Stimulated activated CD8-positive, alpha-beta memory T cell treated with anti-CD3 and anti-CD28 coated beads, Interleukin-12 subunit alpha, Interleukin-12 subunit beta, amount 100 ng/mL, for 4 hours (primary cell): ENCODE results near the gene MAD2L1BP.
"Not testable (repeated sequence)": the region's sequence is repeated elsewhere in the genome, so short reads cannot be mapped to it uniquely, and the experiment has no call there.

ENCODE experiments used
- DNase-seq: peaks from one replicate; pipeline ENCODE4 v3.0.0-alpha.2; 2020; ENCODE audit warnings: low read depth

The MAD2L1BP gene

DNA sequence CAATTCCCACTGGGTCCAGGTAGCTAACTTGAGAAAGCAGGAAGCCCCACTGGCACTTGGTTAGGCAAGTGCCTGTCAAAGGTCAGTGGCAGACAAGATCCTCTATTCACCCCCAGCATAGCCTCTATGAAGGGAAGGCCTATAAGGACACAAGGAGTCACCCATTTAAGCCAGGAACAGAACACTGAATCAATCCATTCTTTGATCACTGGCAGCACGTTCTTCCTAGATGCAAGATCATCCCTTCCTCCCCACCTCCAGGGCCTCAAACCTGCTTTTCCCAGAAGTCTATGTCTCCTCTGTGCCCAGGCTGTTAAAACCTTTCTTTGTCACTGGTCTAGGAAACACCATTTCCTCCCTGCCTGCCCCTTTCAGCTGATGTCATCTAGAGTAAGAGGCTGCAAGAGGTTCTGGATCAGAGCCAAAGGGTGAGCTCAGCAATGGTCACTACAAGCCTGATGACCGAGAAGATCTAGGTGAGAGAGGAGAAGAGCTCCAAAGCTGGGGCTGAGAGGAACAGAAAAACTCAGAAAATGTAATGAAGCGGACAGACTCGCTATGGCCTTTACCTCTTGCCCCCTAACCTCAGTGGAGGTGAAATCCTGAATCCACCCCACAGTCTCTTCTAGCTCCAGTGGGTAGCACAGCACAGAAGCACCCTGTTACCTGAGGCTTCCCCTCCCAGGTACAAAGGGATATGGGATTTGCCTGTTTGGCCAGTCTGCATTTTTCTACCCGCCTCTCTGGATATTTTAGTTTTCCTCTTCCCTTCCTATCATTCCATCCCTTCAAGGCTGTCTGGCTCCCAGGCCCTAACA lies 8.4 kb upstream of the MAD2L1BP start:
- DNase-seq, result no peak

DNA sequence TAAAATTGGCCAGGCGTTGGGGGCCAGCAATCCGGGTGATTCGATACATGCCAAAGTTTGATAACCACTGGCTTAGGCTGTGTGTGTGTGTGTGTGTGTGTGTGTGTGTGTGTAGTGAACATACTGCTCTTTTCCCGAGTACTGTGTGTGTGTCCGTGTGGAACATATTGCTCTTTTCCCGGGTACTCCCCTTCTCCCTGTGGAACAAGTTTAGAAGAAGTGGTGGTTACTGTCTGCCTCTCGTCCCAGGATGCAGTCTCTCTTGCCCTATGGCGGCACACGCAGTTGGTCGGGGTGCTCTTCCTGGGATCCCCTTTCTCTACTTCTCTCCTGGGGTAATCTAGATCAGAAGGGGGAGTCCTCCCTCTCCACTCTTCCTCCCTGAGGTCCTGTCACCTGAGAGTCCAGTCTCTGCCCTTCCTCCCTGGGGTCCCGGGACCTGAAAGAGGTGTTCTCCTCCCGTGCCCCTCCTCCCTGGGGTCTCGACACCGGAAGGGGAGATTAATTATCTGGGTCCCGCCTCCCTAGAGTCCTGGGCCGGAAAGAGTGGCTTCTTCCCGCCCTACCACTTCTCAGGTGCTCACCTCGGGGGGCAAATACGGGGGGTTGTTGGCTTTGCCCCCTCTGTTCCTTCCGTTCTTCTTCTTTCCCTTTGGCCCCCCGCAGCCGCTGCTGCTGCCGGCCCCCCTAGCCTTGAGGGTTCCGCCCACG lies 7.1 kb upstream of the MAD2L1BP start:
- DNase-seq, result no peak

DNA sequence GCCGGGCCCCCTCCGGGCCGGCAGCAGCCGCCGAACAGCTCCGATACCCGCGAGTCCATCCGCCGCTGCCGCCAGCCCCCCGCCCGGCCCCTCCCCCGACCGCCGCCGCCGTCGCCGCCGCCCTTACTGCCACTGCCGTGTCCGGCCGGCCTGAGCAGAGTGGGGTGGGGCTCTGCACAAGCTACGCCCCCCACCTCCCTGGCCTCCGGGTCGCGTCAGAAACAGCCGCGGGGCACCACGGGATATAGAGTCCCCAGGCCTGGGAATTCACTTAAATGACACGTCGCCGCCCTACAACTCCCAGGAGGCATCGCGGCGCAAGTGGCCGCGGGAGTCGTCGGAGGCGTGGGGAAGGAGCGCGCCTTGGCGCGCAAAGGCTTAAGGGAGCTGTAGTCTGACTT lies 6.5 kb upstream of the MAD2L1BP start, which contains the start of gene GTPBP2:
GTPBP2 (minus strand) TSS at position 161 of the 401 bp plus-strand sequence; CDS start at position 59, 102 bp downstream.
- DNase-seq, result peak; percentile 94

DNA sequence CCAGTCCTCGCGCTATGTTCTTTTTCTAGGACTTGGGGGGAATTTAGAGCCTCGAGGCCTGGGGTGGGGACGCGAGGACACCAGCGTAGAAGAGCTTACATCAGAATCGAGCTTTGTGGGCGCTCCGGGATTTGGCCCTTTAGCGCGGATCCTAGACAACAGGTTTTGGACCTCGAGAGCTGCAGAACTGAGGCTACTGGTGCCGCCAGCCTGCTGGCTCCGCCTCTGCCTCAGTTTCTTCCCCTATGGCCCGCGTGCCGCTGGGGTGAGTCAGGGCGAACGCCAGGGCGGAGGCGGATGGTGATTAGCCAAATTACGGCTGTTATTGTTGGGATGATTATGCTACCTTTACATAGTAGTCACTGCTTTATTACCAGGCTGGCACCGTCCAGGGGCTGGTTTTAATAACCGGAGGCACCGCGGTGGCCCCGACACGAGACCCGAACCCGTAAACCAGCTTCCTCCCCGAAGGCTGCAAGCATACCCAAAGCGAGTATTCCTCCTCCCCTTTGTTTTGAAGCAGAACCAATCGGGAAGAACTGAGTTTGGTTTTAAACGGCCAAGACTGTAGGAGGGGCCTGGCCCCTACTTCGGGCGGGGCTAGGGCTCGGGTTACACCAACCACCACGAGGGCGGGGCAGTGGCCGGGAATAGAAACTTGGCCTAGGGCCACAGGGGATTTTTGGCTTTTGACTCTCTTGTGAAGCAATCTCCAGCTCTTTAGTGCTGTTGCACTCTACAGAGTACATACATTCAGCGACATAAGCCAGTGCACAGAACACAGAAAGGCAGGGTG lies 5.9 kb upstream of the MAD2L1BP start:
- DNase-seq, result peak; percentile 73

DNA sequence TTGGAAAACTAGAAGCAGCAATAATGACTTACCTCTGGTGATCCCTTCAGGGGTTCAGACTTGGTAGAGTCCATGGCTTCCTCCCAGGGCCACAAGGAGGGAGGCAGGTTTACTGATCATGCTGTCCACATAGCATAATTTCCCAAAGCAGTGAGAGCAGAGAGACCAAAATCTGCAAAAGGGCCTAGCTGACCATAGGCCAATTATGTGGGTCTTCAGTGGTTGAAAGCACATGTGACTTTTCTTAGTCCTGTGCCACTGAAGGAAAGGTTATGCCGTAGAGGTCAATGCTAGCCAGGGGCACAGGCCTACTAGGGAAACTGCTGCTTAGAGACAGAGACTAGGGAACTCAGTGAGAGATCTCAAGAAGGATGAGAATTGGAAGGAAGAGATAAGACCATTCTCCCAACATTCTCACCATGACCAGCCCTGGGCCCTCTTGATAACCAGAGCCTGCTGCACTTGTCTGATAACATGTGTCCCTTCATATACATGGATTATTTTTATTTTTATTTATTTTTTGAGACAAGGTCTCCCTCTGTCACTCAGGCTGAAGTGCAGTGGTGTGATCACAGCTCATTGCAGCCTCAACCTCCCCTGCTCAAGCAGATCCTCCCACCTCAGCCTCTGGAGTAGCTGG lies 4.5 kb upstream of the MAD2L1BP start:
- DNase-seq, result no peak

DNA sequence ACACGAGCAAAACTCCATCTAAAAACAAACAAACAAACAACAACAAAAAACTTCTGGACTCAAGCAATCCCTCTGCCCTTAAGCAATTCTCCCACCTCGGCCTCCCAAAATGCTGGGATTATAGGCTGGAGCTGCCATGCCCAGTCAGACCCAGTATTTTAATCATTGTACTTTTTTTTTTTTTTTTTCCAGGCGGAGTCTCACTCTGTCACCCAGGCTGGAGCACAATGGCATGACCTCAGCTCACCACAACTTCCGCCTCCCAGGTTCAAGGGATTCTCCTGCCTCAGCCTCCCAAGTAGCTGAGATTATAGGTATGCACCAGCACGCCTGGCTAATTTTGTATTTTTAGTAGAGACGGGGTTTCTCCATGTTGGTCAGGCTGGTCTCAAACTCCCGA lies 2.6 kb upstream of the MAD2L1BP start:
- DNase-seq, result not testable (repeated sequence)

DNA sequence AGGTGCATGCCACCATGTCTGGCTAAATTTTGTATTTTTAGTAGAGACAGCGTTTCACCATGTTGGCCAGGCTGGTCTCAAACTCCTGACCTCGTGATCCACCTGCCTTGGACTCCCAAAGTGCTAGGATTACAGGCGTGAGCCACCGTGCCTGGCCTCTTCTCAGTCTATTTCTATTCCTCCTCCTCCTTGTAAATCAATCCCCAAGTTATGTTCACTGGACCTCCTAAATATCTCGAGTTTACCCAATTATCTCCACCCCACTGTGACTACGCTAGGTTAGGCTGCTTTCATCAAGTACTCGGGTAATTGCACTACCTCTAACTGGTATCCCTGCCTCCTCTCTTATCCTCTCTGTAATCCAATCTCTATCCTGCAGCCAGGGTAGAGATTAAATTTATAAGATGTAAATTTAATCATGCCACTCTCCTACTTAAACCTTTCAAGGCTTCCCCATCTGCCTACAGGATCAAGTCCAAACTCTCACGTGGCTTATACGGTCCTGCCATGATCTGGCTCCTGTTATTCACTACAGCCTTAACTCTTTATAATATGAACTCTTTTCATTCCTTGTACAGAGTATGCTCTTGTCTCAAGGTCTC lies 837 bp upstream of the MAD2L1BP start:
- DNase-seq, result no peak

DNA sequence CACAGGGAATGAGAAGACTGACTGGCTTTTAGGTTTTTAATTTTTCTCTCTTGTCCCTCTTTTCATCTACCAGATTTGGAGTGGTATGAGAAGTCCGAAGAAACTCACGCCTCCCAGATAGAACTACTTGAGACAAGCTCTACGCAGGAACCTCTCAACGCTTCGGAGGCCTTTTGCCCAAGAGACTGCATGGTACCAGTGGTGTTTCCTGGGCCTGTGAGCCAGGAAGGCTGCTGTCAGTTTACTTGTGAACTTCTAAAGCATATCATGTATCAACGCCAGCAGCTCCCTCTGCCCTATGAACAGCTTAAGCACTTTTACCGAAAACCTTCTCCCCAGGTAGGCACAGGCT lies 644 bp downstream of the MAD2L1BP start:
- DNase-seq, result no peak

DNA sequence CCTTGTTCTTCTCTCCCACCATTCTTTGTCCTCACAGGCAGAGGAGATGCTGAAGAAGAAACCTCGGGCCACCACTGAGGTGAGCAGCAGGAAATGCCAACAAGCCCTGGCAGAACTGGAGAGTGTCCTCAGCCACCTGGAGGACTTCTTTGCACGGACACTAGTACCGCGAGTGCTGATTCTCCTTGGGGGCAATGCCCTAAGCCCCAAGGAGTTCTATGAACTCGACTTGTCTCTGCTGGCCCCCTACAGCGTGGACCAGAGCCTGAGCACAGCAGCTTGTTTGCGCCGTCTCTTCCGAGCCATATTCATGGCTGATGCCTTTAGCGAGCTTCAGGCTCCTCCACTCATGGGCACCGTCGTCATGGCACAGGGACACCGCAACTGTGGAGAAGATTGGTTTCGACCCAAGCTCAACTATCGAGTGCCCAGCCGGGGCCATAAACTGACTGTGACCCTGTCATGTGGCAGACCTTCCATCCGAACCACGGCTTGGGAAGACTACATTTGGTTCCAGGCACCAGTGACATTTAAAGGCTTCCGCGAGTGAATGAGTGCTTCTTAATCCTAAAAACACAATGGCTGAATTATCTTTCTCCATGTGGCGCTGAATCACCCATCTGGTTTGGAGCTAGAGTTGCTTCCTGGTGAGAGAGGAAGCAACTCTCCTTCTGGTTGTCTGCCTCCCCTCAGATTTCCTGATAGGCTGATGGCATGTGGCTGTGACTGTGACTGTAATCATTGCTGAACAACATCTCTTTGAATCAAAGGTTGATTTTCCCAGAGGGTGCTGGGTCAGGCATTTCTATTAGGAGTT lies 4.6 kb downstream of the MAD2L1BP start:
- no peak for DNase-seq

DNA sequence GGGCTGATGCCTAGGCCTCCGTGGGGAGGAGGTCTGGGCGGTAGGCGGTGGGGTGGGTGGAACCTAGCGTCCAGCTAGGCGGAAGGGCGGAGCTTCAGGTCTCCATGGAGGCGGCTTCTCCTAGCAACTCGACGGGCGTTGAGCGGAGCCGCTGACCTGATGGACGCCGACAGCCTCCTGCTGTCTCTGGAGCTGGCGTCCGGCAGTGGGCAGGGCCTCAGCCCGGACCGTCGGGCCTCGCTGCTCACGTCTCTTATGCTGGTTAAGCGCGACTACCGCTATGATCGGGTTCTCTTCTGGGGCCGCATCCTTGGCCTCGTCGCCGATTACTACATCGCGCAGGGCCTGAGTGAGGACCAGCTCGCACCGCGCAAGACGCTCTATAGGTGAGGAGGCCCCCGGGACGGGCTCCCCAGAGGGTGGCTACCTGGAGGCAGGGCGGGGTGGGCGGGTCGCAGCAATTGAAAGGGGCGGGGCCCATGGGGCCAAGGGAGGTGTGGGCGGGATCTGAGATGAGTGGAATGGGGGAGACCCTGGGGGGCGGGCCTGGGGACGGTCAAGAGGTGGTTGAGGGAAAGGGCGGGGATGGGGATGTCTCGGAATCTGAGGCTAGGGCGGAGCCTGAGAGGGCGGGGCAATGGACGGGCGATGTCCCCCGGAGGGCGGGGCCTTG lies 9.4 kb downstream of the MAD2L1BP start, which contains the start of gene RSPH9:
RSPH9 (plus strand) TSS at position 97 of the 673 bp plus-strand sequence; CDS start at position 160, 63 bp downstream.
- peak; percentile 32 for DNase-seq

DNA sequence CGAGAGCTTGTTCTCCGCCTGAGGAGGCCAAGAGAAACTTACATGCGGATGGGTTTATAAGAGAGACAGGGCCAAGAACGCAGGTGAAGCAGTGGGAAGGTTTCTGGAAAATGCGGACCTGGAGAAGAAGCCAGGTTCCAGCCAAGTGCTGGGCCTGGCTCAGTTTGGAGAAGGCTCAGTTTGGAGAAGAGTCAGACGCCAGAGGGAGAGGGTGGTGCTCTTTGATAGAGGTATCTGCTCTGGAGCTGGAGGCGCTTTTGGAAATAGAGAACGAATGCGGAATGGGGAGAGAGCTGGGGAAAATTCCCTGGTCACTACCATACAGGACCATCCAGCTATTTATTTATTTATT lies 9.9 kb downstream of the MAD2L1BP start:
- no peak for DNase-seq

DNA sequence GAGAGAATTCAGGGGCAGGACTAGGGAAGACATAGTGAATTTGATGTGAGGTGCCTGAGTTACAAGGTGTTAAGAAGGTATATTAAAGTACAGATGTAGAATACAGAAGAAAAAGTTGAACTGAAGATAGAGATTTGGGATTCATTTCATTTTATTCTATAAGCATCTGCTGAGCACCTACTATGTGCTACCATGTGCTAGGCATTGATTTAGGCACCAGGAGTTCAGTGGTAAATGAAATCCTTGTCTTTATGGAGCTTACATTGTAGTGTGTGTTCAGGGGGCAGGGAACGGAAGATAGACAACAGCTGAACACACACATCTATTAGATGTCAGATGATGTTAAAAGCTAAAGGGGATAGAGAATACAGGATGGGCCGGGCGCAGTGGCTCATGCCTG lies 12.0 kb downstream of the MAD2L1BP start:
- no peak for DNase-seq

DNA sequence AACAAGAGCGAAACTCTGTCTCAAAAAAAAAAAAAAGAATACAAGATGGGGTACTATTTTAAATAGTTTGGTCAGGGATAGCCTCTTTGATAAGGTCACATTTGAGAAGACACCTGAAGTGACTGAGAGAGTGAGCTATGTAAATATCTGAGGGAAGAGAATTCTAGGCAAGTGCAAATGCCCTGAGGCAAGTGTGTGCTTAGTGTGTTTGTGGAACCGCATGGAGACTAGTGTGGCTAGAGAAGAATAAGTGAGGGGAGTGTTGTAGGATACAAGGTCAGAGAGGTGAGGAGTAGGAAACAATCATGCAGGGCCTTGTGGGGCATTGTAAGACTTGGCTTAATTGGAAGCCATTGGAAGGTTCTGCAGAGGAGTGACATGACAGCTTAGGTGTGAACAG lies 12.6 kb downstream of the MAD2L1BP start:
- no peak for DNase-seq

DNA sequence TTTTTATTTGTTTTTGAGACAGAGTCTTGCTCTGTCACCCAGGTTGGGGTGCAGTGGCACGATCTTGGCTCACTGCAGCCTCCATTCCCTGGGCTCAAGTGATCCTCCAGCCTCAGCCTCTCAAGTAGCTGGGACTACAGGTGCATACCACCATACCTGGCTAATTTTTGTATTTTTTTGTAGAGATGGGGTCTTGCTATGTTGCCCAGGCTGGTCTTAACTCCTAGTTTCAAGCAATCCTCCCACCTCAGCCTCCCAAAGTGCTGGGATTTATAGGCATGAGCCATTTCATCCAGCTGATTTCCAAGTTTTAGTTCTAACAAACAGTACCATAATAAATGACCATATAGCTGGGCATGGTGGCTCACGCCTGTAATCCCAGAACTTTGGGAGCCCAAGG lies 17.2 kb downstream of the MAD2L1BP start:
- DNase-seq, result not testable (repeated sequence)

DNA sequence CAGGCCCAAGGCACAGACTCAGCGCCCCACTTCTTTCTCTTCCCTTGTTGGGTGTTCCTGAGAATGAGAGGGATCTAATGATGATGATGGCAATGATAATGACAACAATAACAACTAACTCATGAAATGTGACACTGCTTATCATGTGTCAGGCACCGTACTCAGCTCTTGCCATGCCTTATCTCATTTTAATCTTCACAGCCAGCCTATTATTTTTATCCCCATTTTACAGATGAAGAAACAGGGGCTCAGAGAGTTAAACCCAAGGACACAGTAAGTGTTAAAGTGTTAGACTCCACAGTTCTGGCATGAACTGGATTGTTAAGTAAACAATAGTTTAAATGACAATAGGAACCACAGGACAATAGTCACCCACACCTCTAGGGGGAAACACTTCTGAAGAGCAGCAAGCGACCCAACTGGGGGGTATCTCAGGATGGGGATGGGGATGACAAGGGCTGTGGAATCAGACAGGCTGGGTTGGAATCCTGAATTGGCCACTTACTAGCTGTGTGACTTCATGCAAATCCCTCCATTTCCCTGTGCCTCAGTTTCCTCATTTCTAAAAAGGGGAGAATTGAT lies 21.7 kb downstream of the MAD2L1BP start:
- no peak for DNase-seq

DNA sequence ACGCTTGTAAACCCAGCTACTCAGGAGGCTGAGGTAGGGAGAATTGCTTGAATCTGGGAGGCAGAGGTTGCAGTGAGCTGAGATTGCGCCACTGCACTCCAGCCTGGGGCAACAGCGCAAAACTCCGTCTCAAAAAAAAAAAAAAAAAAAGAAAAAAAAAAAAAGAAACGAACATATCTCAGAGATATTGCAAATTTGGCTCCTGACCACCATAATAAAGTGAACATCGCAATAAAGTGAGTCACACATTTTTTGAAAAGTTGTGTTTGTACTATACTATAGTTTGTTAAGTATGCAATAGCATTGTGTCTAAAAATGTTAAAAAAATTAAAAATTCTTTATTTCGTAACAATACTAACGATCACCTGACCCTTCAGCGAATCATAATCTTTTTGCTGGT lies 22.5 kb downstream of the MAD2L1BP start:
- no peak for DNase-seq

DNA sequence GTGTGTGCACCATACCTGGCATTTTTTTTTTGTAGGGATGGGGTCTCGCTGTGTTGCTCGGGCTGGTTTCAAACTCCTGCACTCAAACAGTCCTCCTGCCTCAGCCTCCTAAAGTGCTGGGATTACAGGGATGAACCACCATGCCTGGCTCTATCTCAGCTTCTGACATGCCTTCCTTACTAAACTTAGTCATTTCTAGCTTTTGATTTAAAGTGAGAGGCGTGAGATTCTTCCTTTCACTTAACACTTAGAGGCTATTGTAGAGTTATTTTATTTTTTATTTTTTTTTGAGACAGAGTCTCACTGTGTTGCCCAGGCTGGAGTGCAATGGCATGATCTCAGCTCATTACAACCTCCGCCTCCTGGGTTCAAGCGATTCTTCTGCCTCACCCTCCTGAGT lies 27.3 kb downstream of the MAD2L1BP start:
- DNase-seq, result not testable (repeated sequence)

DNA sequence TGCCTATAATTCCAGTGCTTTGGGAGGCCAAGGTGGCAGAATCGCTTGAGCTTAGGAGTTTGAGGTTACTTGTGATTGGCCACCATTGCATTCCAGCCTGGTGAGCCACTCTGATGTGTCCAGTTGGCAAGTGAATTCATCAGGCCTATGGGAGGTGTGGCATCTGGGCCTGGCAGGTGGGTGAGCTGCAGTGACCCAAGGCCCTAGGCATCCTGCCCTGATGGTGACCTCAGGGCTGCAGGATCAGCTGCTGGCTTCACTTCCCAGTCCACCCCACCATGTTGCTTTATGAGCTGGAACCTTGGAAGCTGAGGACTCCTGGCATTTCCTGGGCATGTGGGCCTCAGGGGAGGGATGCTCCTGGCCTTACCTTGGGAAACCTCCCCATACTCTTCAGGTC lies 29.7 kb downstream of the MAD2L1BP start:
- DNase-seq, result no peak

DNA sequence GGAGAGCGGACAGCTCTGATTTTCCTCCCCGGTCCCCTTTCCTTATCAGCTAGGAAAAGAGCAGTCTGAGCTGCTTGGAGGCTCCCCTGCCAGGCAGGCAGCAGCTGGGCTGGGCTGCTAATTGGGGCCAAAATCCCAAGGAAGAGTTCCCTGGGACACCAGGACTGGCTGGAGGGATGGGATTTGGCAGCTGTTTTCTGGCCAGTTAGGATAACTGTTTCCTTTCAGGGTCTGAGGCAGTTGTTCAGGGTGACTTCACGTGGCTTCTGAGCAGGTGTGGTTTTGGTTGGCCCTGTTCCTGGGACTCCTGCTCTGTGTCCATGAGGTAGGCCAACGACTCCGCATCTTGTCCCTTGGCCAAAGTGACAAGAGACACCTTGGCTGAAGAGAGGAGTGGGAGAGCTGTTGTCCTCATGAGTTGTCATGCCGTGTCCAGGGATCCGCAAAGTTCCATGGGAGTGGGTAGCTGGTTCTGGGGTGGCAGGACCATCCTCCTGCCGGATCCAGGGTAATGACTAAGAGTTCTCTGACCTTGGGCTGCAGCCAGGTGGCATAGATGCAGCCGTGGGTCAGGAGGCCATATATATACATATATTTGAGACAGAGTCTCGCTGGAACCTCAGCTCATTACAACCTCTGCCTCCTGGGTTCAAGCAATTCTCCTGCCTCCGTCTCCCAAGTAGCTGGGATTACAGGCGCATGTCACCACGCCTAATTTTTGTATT lies 30.7 kb downstream of the MAD2L1BP start:
- no peak for DNase-seq
